Mucosa of gallbladder (tissue), 1 donor: ENCODE data around the gene AREL1. TPM values are rescaled to one million over a fixed set of nuclear protein-coding genes. Genes with fewer than 3 reads are reported as not detected.
"Not testable (repeated sequence)": the region's sequence is repeated elsewhere in the genome, so short reads cannot be mapped to it uniquely, and the experiment has no call there.

ENCODE experiments used
- DNase-seq: peaks from one replicate; pipeline ENCODE4 v3.0.0-alpha.2; 2020; ENCODE audit warnings: low spot score
- total RNA-seq: library from RNA; stranded (reverse); gene quantifications from one replicate; pipeline ENCODE4 v1.2.1, GENCODE V29; 2021
- donor health status: DM: no; HTN: no; CAD: no.

AREL1 gene, protein sequence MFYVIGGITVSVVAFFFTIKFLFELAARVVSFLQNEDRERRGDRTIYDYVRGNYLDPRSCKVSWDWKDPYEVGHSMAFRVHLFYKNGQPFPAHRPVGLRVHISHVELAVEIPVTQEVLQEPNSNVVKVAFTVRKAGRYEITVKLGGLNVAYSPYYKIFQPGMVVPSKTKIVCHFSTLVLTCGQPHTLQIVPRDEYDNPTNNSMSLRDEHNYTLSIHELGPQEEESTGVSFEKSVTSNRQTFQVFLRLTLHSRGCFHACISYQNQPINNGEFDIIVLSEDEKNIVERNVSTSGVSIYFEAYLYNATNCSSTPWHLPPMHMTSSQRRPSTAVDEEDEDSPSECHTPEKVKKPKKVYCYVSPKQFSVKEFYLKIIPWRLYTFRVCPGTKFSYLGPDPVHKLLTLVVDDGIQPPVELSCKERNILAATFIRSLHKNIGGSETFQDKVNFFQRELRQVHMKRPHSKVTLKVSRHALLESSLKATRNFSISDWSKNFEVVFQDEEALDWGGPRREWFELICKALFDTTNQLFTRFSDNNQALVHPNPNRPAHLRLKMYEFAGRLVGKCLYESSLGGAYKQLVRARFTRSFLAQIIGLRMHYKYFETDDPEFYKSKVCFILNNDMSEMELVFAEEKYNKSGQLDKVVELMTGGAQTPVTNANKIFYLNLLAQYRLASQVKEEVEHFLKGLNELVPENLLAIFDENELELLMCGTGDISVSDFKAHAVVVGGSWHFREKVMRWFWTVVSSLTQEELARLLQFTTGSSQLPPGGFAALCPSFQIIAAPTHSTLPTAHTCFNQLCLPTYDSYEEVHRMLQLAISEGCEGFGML
- total RNA-seq = 34.3 TPM

DNA sequence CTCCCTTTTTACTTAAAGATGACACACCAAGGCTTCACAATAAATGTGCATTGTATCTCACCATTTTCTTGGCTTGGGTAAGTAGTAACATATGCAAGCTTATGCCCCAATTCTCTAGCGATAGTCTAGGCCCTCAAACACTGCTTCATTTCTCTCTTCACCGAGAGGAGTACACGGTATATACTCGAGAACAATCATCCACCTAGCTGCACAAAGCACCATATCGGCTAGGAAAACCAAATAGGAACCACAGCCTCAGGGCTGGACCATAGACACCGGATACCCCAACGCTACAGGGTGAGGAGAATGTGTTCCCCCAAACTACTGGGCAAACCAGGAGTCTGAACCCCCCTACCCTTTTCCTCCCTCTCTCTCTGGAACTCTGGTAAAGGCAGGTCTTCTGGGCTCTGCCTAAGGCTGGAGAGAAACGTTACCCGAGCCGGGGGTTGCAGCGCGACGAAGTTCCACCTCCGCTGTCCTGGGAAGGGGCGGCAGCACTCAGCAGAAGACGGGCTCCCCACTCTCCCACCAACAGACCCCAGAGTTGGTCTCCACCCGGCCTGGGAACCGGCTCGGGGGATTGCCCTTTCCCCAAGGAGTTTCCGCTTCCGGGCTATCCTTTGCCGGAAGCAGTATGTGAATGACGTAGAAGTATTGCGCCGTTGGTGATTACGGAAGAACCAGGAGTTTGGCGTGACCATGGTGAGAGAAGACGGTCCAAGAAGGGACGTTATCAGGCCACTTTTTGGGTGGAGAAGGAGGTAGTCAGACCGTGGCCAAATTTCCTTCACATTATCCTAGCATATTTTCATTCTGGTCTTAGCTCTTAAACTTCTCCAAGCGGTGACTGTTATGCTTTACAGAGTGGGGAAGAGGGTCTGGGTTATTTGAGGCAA is at the start of gene AREL1, which contains the start of gene FCF1:
Gene AREL1, minus strand, starts transcription at position 582 of the 896 bp plus-strand sequence. CDS start 27,465 bp downstream, outside the sequence.
Gene FCF1, plus strand, starts transcription at position 646 of the 896 bp plus-strand sequence. Its CDS starts 54 bp downstream, at position 700.
- DNase-seq = peak; percentile 91

DNA sequence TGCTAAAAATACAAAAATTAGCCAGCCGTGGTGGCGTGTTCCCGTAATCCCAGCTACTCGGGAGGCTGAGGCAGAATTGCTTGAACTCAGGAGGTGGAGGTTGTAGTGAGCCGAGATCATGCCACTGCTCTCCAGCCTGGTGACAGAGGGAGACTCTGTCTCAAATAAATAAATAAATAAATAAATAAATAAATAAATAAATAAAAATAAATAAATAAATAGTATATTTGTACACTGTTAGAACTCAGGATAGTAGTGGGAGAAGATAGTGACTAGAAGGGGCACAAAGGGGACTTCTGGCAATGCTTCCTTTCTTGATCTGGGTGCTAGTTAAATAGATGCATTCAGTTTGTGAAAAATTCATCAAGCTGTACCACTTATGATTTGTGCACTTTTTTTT is 45.6 kb upstream of the AREL1 start:
- DNase-seq = not testable (repeated sequence)

DNA sequence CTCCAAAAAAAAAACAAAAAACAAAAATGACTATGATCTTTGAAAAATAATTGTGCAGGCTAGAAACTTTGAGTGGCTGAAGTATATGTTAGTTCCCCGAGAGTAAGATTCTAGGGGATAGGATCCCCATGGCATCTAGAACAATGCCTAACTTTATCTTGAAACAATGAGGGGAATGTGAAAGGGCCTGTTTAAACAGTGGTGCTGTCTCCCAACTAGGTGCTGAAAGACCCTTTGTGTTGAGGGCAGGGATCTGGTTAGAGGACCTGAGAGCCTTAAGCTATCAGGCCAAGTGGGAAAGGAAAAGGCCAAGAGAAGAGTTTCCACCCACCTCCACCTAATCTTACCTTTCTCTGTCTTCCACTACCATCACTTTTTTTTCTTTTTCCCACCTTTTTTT is 43.4 kb upstream of the AREL1 start:
- DNase-seq = no peak

DNA sequence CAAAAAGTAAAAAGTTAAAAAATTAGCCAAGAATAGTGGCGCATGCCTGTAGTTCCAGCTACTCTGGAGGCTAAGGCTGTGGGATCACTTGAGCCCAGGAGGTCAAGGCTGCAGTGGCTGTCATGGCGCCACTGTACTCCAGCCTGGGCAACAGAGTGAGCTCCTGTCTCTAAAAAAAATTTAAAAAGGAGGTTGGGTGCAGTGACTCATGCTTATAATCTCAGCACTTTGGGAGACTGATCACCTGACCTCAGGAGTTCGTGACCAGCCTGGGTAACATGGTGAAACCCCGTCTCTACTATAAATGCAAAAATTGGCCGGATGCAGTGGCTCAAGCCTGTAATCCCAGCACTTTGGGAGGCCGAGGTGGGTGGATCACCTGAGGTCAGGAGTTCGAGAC is 42.0 kb upstream of the AREL1 start:
- DNase-seq = no peak

DNA sequence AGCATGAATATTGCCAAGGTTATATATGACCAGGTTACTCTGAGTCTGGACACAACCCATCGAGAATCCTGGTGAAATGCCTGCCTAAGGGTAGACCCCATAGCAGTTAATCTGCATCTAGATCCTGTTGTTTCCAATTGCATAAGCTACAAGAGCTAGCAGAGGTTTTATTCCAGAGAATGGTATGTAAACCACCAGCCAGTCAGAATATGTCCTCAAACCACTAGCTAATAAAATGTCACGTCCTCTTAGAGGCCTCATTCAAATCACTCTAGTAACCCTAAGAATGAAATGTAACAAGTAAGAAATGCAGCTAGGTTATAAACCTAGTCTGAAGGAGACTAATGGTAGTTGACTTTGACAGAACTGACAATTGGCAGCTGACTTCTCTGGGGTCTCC is 41.3 kb upstream of the AREL1 start:
- DNase-seq = no peak

DNA sequence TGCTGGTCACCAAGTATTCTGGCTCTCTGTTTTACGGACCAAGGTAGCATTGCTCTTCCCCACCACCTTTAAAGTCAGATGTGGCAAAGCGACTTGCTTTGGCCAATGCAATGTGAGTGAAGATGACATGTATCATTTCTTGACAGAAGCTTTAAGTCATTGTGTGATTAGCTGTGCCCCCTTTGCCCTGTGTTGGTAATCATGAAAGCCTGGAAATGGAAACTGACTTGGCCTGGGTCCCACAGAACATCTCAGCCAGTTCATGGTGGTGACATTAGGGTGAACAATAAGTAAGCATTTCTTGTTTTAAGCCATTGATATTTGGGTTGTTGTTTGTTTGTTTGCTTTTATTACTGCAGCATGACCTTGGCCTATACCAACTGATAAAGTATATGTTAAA is 34.4 kb upstream of the AREL1 start:
- no peak for DNase-seq

DNA sequence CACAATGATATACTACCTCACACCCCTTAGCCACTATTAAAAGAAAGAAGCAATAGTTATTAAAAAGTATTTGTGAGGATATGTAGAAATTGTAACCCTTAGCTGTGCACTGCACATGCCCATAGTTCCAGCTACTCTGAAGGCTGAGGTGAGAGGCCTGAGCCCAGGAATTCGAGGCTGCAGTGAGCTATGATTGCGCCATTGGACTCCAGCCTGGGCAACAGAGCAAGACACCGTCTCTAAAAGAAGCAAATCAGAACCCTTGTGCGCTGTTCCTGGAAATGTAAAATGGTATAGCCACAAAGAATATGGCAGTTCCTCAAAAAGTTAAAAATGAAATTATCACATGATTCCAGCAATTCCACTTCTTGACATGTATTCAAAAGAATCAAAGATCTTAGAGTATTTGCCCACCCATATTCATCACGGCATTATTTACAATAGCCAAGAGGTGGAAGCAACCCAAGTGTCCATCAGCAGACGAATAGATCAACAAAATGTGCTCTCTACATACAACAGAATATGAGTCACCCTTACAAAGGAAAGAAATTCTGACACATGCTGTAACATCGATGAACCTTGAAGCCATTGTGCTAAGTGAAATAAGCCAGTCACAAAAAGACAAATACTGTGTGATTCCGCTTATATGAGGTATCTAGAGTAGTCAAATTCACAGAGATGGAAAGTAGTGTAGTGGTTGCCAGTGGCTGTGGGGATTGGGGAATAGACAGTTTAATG is 26.6 kb upstream of the AREL1 start:
- DNase-seq = no peak

DNA sequence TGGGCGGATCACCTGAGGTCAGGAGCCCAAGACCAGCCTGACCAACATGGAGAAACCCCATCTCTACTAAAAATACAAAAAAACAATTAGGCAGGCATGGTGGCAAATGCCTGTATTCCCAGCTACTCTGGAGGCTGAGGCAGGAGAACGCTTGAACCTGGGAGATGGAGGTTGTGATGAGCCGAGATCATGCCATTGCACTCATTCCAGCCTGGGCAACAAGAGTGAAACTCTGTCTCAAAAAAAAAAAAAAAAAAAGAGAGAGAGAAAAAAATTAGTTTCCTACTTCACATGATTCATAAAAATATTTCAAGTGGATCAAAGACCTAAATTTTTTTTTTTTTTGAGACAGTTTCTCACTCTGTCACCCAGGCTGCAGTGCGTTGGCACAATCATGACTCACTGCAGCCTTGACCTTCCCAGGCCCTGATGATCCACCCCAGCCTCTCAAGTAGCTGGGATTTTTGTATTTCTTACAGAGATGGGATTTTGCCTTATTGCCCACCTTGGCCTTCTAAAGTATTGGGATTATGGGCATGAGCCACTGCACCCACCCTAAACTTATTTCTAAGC is 25.0 kb upstream of the AREL1 start:
- no peak for DNase-seq

DNA sequence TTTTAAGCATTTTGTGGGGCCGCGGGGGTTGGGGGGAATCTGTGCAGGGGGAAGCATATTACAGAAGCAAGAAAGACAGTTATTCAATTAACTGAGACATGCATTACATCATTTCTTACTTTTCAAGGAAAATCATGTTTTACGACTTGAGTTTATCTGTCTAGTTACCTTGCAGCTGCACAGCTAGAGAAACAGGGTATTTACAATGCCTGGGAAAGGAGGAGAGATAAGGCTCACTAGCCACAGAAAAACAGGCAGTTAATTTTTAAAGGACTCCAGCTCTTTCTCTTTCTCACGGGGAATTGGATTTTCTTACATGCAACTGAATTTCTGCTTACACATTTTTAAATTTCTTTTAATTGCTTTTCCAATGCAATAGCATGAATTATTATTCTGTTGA is 22.2 kb upstream of the AREL1 start:
- no peak for DNase-seq

DNA sequence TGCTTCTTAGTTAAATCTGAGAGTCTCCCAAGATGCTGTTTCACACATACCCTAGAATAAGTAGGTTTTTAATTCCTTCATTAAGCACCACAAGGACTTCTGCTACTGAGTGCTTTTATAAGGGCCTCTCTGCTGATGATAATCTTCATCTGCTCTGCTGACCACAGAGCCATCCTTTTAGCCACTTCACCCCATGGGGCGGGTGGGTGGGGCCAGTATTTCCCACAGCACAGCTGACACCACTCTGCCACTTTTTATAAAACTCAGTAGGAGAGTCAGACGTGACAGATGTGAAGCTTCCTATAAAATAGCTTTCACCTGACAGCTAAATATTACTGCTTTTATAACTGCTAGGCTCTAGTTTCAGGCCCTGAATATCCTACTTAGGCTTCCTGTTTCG is 20.3 kb upstream of the AREL1 start:
- no peak for DNase-seq

DNA sequence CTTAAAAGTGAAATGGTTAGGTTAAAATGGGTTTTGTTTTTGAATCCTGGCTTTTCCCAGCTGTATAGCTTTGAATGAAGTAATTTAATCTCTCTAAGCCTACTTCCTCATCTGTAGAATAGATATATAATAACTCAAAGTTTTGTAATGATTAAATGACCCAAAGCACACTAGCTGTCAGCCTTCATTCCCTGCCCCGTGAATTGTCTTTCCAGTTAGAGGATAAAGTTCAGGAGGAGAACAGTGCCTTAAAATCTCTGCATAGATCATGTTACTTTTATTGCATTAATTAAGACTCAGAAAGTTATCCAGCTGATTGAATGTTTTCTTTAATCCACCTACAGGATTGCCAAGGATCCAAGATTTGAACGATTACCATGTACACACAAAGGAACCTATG is 19.5 kb upstream of the AREL1 start:
- no peak for DNase-seq

DNA sequence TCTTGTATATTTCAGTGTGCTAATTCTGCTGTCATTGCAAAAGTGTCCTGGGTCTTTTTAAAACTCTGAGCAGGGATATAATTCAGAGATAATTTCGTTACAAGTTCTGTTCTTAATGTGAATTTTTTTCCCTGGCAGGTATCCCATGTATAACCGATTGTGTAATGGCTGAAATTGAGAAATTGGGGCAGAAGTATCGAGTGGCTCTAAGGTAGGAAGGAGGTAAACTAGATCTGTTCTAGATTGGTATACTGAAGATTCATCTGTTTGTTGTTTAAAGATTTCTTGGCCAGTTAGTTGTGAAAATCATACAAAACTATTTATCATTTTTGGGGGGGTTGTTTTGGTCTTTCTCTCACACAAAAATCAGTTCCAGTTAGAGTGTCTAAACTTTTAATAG is 10.3 kb upstream of the AREL1 start:
- DNase-seq = no peak

DNA sequence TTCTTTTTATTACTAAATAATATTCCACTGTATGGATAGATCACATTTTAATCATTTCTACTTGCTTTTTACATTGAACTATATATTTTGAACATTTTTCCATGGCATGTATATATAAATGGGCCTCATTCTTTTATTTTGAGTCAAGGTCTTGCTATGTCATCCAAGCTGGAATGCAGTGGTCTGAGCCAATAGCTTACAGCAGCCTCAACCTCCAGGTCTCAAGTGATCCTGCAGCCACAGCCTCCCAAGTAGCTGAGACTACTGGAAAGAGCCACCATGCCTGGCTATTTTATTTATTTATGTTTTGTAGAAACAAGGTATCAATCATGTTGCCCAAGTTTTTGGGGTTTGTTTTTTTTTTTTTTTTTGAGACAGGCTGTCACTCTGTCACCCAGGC is 7.6 kb upstream of the AREL1 start:
- no peak for DNase-seq

DNA sequence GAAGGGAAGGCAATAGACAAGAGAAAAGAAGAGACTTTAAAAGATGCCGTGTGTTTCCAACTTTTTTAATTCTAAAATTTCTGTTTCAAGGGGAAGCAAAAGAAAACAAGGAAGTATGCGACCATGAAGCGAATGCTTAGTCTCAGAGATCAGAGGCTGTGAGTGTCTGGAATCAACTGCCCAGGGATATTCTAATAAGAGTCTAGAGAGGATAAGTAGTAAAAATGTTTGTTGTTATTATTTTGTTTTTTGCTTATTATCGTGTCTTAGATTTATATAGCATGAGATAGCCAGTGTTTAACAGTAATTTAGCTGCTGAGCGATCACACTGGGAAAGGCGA is 485 bp upstream of the AREL1 start:
- no peak for DNase-seq

DNA sequence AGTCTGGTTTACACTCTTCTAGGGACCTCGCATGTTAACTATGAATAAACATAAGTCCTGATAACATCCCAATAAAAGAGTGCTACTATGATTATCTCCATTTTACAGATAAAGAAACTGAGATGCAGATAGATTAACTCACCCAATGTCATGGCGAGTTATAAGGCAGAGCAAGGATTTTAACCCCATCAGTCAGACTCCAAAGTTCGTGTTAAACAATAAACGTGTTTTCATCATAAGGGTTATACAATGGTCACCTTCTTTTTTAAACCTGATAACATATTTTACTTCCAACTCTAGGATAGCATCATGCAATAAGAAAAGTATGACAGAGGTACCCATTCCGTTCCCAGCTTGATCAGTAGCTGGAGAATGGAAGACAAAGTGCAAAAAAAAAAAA is 1.2 kb downstream of the AREL1 start:
- no peak for DNase-seq

DNA sequence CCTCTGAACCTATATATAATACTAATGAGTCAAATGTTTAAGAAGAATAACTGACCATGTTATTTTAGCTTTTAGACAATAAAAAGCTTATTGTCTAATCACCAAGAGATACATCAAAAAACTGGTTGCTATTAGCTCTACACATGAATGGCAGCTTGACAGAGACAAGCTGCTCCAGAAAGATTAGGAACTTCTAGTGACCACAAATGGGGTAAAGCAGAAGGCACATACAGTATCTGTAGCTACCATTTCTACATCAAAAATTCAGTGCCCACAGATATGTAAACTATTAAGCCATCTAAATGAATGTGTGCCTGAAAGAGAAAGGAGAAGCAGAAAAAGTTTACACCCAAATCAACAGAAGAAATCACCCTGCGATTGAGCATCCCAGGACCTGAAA is 2.4 kb downstream of the AREL1 start:
- DNase-seq = no peak

DNA sequence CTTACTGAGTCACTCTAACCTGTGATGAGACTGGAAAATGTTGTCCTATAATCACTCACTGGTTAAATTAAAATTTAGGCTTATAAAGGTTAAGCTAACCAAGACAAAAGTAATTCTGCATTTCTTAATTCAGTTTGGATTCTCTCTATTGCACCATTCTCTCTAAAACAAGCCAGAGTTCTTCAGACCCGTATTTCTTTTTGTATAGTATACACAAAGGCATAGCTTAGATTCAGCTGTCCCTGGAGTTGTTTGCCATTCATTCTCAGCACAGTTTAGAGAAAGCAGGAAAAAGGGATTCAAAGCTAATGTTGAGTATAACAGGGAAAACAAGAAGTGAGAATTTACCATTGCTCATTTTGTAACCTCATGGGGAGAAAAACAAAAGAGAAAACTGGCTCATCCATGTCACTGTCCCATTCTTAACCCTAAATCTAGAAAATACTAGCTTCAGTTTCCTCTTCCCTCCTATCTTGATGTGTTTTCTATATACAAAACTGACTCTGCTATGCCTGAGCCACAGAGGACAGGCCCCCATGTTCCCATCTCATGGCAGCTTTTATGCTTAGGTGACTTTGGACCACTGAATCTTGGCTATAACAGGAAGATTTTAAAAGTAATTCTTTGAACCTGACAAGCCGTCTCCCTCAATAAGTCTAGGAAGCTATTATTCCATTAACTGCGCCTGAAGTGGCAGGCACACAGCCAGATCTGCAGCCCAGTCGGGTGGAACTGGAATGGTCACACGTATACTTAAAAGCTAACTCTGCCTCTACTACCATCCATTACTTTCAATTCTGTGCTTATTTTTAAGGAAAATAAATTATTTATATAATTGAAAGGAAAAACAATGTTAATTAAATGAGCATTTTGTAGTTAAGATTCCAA is 7.0 kb downstream of the AREL1 start:
- no peak for DNase-seq

DNA sequence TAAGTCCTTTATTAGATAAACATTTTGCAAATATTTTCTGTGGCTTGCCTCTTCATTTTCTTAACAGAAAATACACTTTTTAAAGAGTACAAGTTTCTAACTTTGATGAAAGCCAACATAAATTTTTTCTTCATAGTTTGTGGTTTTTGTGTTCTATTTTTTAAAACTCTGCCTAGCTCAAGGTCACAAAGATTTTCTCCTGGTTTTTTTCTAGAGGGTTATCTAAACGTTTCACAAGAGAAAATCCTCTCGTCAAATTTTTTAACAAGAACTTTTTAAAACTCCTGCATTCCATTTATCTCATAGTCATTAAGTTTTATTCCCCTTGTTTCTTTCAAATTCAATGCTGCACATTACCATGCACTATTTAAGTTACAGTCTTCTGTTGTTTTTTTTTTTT is 8.2 kb downstream of the AREL1 start:
- no peak for DNase-seq

DNA sequence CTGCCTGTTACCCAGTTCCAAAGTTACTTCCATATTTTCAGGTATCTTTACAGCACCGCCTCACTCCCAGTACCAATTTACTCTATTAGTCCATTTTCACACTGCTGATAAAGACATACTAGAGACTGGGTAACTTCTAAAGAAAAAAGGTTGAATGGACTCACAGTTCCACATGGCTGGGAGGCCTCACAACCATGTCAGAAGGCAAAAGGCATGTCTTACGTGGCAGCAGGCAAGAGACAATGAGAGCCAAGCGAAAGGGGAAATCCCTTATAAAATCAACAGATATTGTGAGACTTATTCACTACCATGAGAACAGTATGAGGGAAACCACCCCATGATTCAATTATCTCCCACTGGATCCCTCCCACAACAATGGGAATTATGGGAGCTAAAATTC is 9.8 kb downstream of the AREL1 start:
- no peak for DNase-seq

DNA sequence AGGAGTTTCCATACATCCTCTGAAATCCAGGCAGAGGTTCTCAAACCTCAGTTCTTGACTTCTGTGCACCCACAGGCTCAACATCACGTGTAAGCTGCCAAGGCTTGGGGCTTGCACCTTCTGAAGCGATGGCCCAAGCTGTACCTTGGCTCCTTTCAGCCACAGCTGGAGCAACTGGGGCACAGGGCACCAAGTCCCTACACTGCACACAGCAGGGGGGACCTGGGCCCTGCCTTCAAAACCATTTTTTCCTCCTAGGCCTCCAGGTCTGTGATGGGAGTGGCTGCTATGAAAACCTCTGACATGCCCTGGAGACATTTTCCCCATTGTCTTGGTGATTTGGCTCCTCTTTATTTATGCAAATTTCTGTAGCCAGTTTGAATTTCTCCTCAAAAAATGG is 10.6 kb downstream of the AREL1 start:
- no peak for DNase-seq
